PC-3 (cell line): ENCODE measurements around the gene KCNC4. TPM values are rescaled to one million over a fixed set of nuclear protein-coding genes. Genes with fewer than 3 reads are reported as not detected.

Experiments
- ATAC-seq: fragments of 200-7000 bp; cut with Tn5 transposase; 2 replicates; pipeline ENCODE4 v1.9.1; 2020; ENCODE audit warnings: mild to moderate bottlenecking, moderate library complexity
- BruUV-seq: library from RNA; stranded (reverse); fragments of 400-500 nt; replicated peaks from 2 replicates; lab custom pipeline; 2021; lab: Mats Ljungman, UMichigan
- CTCF ChIA-PET: fragments of 300-600 bp; sonication (Branson Sonifier 250); formaldehyde crosslinking; loops from one replicate; lab custom pipeline; 2022; ENCODE audit warnings: antibody characterized with exemption; lab: Charles Lee
- POLR2A ChIA-PET: fragments of 300-600 bp; sonication (Branson Sonifier 250); formaldehyde crosslinking; loops from one replicate; lab custom pipeline; 2022; ENCODE audit warnings: antibody characterized with exemption; ENCODE audit not compliant: unreplicated experiment; lab: Charles Lee
- DNase-seq: peaks from one replicate; pipeline ENCODE4 v3.0.0-alpha.2; 2015
- H2AFZ ChIP-seq: fragments of 300-600 bp; sonication (generic); 2 replicates; pipeline ENCODE4 v1.6.0; 2016; ENCODE audit warnings: antibody characterized with exemption, low read length
- H3F3A ChIP-seq: fragments of 300-600 bp; sonication (generic); one replicate; pipeline ENCODE4 v1.6.0; 2017; ENCODE audit warnings: antibody characterized with exemption, low read length, control low read depth, mild to moderate bottlenecking; ENCODE audit not compliant: unreplicated experiment
- H3K27ac ChIP-seq: fragments of 300-600 bp; sonication (generic); 2 replicates; pipeline ENCODE4 v1.5.1; 2016; ENCODE audit warnings: mild to moderate bottlenecking, low read length
- H3K27me3 ChIP-seq: fragments of 300-600 bp; sonication (generic); 2 replicates; pipeline ENCODE4 v1.6.1; 2016; ENCODE audit warnings: low read length, mixed read lengths
- H3K36me3 ChIP-seq: fragments of 300-600 bp; sonication (generic); 2 replicates; pipeline ENCODE4 v1.6.1; 2016; ENCODE audit warnings: low read depth, mixed run types, low read length, mixed read lengths
- H3K4me1 ChIP-seq: fragments of 300-600 bp; sonication (generic); 2 replicates; pipeline ENCODE4 v1.5.1; 2016; ENCODE audit warnings: low read length; ENCODE audit not compliant: insufficient read depth
- H3K4me2 ChIP-seq: fragments of 300-600 bp; sonication (generic); 2 replicates; pipeline ENCODE4 v1.6.0; 2016; ENCODE audit warnings: low read length
- H3K4me3 ChIP-seq: fragments of 300-600 bp; sonication (generic); 2 replicates; pipeline ENCODE4 v1.5.1; 2016; ENCODE audit warnings: mild to moderate bottlenecking, low read length, mixed read lengths
- H3K79me2 ChIP-seq: fragments of 300-600 bp; sonication (generic); 2 replicates; pipeline ENCODE4 v1.6.1; 2017; ENCODE audit warnings: low read length, mixed read lengths
- H3K9ac ChIP-seq: fragments of 300-600 bp; sonication (generic); 2 replicates; pipeline ENCODE4 v1.6.0; 2016; ENCODE audit warnings: mild to moderate bottlenecking, low read length
- H3K9me2 ChIP-seq: fragments of 300-600 bp; sonication (generic); replicated peaks from 2 replicates; pipeline ENCODE4 v1.6.1; 2016; ENCODE audit warnings: mixed run types, low read length, mixed read lengths
- H3K9me3 ChIP-seq: fragments of 300-600 bp; sonication (generic); 2 replicates; pipeline ENCODE4 v1.6.1; 2016; ENCODE audit warnings: low read length, mixed read lengths
- H4K20me1 ChIP-seq: fragments of 300-600 bp; sonication (generic); 2 replicates; pipeline ENCODE4 v1.6.1; 2016; ENCODE audit warnings: low read length, mixed read lengths
- EZH2 ChIP-seq: fragments of 300-600 bp; sonication (generic); IDR thresholded peaks from one replicate; pipeline ENCODE4 v1.6.1; 2017; ENCODE audit warnings: antibody characterized with exemption, mild to moderate bottlenecking, low read length; ENCODE audit not compliant: unreplicated experiment
- EZH2phosphoT487 ChIP-seq: fragments of 300-600 bp; sonication (generic); IDR thresholded peaks from 2 replicates; pipeline ENCODE4 v1.6.1; 2018; ENCODE audit warnings: mild to moderate bottlenecking, antibody characterized with exemption, low read length, borderline replicate concordance
- intact Hi-C: fragments of 100-400 bp; cut with micrococcal nuclease; formaldehyde crosslinking; loops from 2 replicates; pipeline ENCODE4 v1.9.0; 2023
- total RNA-seq: library from RNA; depleted of rRNA; stranded (reverse); fragments of >200 nt; gene quantifications from 2 replicates; pipeline ENCODE4 v1.2.3, GENCODE V29; 2014
- TF ChIP-seq, protein P1 (sequence below): fragments of 300-600 bp; sonication (generic); conservative IDR thresholded peaks from 2 replicates; pipeline ENCODE4 v1.5.1; 2017; ENCODE audit warnings: antibody characterized with exemption, low read depth, mild to moderate bottlenecking, low read length

KCNC4 gene
- total RNA-seq, 1 experiment from 2014 or later: 1.6 TPM

DNA sequence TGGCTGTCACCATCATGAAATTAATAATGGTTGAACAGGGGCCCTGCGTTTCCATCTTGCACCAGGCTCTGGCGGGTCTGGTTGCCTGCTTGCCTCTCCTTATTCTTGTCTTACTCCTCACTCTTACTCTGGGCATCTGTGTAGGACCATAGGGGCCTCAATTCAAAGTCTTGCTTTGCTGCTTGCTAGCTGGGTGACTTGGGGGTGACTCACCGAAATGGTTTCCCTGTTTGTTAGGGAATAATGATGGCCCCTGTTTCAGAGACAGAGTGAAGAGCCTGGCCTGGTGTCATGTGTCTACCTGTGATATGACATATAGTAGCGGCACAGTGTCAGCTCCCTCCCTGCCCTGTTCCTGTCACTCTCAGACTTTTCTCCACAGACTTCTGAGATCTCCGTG is 24.6 kb downstream of the KCNC4 start:
- ATAC-seq (peak; percentile 19), DNase-seq (peak; percentile 53)
- peaks cover 4% of the 10 kb centered on the region for H3F3A ChIP-seq
- intact Hi-C loops: no loop called here
- POLR2A ChIA-PET: no interaction called here
- H3K9me3 ChIP-seq: no peaks in the 10 kb centered on the region
- no peaks in the 10 kb centered on the region for H3K79me2 ChIP-seq
- H3K4me3 ChIP-seq: no peak overlapping the region
- H3K27me3 ChIP-seq: no peaks in the 10 kb centered on the region
- H3K4me1 ChIP-seq: peaks cover 35% of the 10 kb centered on the region
- no peaks in the 10 kb centered on the region for H3K36me3 ChIP-seq
- no peaks in the 10 kb centered on the region for H4K20me1 ChIP-seq
- H3K4me2 ChIP-seq: peak overlapping the region; percentile 59
- no peaks in the 10 kb centered on the region for H3K9me2 ChIP-seq
- peak overlapping the region; percentile 62 for H3K9ac ChIP-seq
- no TSS peak for BruUV-seq
- TF ChIP-seq EZH2 (no peak), EZH2phosphoT487 (no peak)
- TF ChIP-seq, protein P1, sequence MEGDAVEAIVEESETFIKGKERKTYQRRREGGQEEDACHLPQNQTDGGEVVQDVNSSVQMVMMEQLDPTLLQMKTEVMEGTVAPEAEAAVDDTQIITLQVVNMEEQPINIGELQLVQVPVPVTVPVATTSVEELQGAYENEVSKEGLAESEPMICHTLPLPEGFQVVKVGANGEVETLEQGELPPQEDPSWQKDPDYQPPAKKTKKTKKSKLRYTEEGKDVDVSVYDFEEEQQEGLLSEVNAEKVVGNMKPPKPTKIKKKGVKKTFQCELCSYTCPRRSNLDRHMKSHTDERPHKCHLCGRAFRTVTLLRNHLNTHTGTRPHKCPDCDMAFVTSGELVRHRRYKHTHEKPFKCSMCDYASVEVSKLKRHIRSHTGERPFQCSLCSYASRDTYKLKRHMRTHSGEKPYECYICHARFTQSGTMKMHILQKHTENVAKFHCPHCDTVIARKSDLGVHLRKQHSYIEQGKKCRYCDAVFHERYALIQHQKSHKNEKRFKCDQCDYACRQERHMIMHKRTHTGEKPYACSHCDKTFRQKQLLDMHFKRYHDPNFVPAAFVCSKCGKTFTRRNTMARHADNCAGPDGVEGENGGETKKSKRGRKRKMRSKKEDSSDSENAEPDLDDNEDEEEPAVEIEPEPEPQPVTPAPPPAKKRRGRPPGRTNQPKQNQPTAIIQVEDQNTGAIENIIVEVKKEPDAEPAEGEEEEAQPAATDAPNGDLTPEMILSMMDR: no peak
- CTCF ChIA-PET: no interaction called here
- H3K27ac ChIP-seq: peak overlapping the region; percentile 92
- peak overlapping the region; percentile 54 for H2AFZ ChIP-seq

DNA sequence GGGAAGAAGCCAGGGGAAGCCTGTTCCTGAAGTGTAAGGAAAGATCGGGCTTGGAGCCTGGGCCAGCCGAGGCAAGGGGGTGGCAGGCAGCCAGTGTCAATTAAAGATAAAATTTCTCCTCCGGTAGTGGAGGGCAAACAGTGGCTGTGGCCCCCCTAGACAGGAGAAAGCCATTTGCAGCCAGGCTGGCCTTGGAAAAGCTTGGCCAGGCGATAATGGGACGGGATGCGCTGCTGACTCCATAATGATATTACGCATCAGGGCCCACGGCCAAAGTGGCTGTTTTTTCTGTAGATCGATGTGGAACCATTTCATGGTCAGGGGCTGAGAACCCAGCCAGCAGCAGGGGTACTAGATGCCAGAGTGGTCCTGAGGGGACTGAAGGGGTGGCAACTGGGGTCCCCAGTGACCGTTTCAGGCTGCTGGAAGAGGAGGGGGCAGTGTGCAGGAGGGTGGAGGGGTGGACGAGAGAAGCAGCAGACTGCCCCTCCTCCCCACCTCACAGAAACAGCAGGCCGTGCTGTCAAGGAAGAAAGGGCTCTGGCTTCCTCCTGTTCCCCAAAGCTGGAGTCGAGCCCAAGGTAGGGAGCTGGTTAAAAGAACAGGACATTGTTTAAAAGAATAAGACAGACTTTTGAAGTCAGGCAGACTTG is 25.2 kb downstream of the KCNC4 start:
- H3F3A ChIP-seq: peaks cover 4% of the 10 kb centered on the region
- H3K36me3 ChIP-seq: no peaks in the 10 kb centered on the region
- ATAC-seq (peak; percentile 8), DNase-seq (no peak)
- no peaks in the 10 kb centered on the region for H3K9me2 ChIP-seq
- H3K27ac ChIP-seq: peak overlapping the region; percentile 92
- ChIA-PET CTCF (interaction anchor here (1.0 kb wide), 1 partner anchor 28 kb away, joined by 3 read pairs; no protein-coding TSS in a partner anchor), POLR2A (no interaction called here)
- peak overlapping the region; percentile 54 for H2AFZ ChIP-seq
- H3K4me2 ChIP-seq: peak overlapping the region; percentile 59
- no peaks in the 10 kb centered on the region for H4K20me1 ChIP-seq
- BruUV-seq: no TSS peak
- H3K4me1 ChIP-seq: peaks cover 37% of the 10 kb centered on the region
- intact Hi-C loops: no loop called here
- peak overlapping the region; percentile 62 for H3K9ac ChIP-seq
- no peaks in the 10 kb centered on the region for H3K79me2 ChIP-seq
- no peaks in the 10 kb centered on the region for H3K27me3 ChIP-seq
- no peak for TF ChIP-seq EZH2phosphoT487
- TF ChIP-seq EZH2: no peak
- TF ChIP-seq, protein P1: no peak
- no peaks in the 10 kb centered on the region for H3K9me3 ChIP-seq
- no peak overlapping the region for H3K4me3 ChIP-seq
